HL-60 (cell line): ENCODE measurements around the gene PTBP2.

Experiments used
- DNase-seq, 2 experiments: peaks; one replicate each; pipeline ENCODE4 v3.0.0-alpha.2; 2010 to 2020; ENCODE audit warnings: low read depth in 1 of 2, low spot score in 1 of 2
- H3K27ac ChIP-seq: fragments of 250-450 bp; sonication (Bioruptor Pico); replicated peaks from 2 replicates; pipeline ENCODE4 v1.5.1; 2020; ENCODE audit warnings: mild to moderate bottlenecking, moderate library complexity
- H3K27me3 ChIP-seq: fragments of 250-450 bp; sonication (Bioruptor Pico); 2 replicates; pipeline ENCODE4 v1.5.1; 2021; ENCODE audit warnings: mild to moderate bottlenecking, moderate library complexity; ENCODE audit not compliant: insufficient read depth, poor library complexity, severe bottlenecking
- H3K4me3 ChIP-seq: replicated peaks from 2 replicates; pipeline ENCODE4 v1.5.1; 2011; ENCODE audit warnings: mild to moderate bottlenecking, control low read depth, low read length; ENCODE audit not compliant: insufficient read depth
- CTCF ChIP-seq: IDR thresholded peaks from one replicate; pipeline ENCODE4 v1.5.1; 2011; ENCODE audit warnings: low read length, control low read depth, inconsistent platforms; ENCODE audit not compliant: insufficient read depth
- GABPA ChIP-seq: IDR thresholded peaks from 2 replicates; pipeline ENCODE4 v1.6.1; 2012; ENCODE audit warnings: low read depth
- POLR2AphosphoS5 ChIP-seq: IDR thresholded peaks from 2 replicates; pipeline ENCODE4 v1.6.1; 2012; ENCODE audit warnings: low read depth
- REST ChIP-seq: IDR thresholded peaks from 2 replicates; pipeline ENCODE4 v1.6.1; 2012; ENCODE audit warnings: low read depth; ENCODE audit not compliant: insufficient replicate concordance
- SPI1 ChIP-seq: IDR thresholded peaks from 2 replicates; pipeline ENCODE4 v1.6.1; 2012; ENCODE audit warnings: low read depth, mild to moderate bottlenecking, borderline replicate concordance

Gene PTBP2

DNA sequence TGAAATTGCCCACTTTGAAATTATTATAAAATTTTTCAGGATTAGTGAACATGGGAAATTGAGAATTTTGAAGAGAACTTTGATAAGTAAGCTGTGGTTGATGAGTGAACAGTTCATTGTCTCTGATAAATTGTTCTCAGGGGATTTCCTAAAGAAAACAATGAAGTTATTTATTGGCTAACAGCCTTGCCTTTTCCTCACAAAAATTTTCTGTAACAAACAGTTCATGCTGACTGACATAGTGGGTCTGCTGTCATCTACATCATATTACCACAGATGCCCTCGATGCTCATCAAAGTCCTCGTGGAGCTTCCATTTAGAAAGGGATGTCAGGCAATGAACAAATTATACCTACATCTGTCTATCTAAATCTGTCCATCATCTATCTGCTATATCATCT lies 113.4 kb downstream of the PTBP2 start:
- no peak overlapping the region for H3K27ac ChIP-seq
- no peaks in the 10 kb centered on the region for H3K27me3 ChIP-seq
- TF ChIP-seq REST: no peak
- no peak for TF ChIP-seq GABPA
- no peak for TF ChIP-seq CTCF
- no peak for TF ChIP-seq POLR2AphosphoS5
- TF ChIP-seq SPI1: no peak
- DNase-seq: no peak
- no peak overlapping the region for H3K4me3 ChIP-seq

GRCh38 chr1:96837057-96837780 lies 115.6 kb downstream of the PTBP2 start:
- TF ChIP-seq SPI1 (no peak), POLR2AphosphoS5 (no peak), CTCF (no peak), GABPA (no peak), REST (no peak)
- Histone ChIP-seq H3K27me3 (no peaks in the 10 kb centered on the region), H3K4me3 (no peak overlapping the region), H3K27ac (no peak overlapping the region)
- DNase-seq: no peak

DNA sequence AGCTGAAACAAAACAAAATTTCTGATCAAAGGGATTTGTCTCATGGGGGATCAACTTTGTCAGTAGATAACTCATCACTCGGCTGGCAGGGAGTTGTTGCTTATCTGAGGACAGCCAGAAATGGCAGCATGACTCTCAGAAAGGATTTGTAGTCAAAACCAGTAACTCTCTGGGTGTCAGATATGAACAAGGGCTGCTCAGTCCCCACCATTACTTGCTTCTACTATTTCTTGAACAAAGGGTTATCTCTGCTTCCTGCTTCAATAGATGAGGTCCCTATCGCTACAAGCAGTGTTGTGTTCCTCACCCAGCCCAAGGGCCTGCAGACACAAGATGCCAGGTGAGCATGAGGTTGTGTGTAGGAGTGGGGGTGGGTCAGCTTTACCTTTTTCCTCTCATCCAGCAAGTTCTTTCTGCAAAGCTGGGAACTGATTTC lies 116.2 kb downstream of the PTBP2 start:
- H3K27me3 ChIP-seq: no peaks in the 10 kb centered on the region
- TF ChIP-seq SPI1 (no peak), POLR2AphosphoS5 (no peak), CTCF (no peak), GABPA (no peak), REST (no peak)
- no peak overlapping the region for H3K4me3 ChIP-seq
- no peak overlapping the region for H3K27ac ChIP-seq
- DNase-seq: no peak
